Pancreas (tissue), 10 donors: ENCODE data around the gene TPM1. TPM values are rescaled to one million over a fixed set of nuclear protein-coding genes. Genes with fewer than 3 reads are reported as not detected.
"Not testable (repeated sequence)": the region's sequence is repeated elsewhere in the genome, so short reads cannot be mapped to it uniquely, and the experiment has no call there.

Experiments used
- ATAC-seq, 4 donors: fragments of 200-7000 bp; cut with Tn5 transposase; one replicate each; pipeline versions ENCODE4 v1.8.0 to v1.9.1; 2020; ENCODE audit warnings: mild to moderate bottlenecking in 4 of 4, moderate library complexity in 4 of 4
- DNase-seq, 6 donors: peaks; one replicate each; pipeline ENCODE4 v3.0.0-alpha.2; 2020
- FAIRE-seq: peaks from 2 replicates; lab custom pipeline; 2012; peaks lifted over from hg19 to GRCh38; lab: Jason Lieb, UNC
- H3K27ac ChIP-seq, 4 donors: fragments of 200-600 bp; sonication (generic); 1 replicate in 3 of 4; 2 replicates in 1 of 4; pipeline versions ENCODE4 v1.5.0 to v1.8.0; 2020
- H3K27me3 ChIP-seq, 4 donors: fragments of 200-600 bp; one replicate each; pipeline ENCODE4 v1.8.0; 2021
- H3K36me3 ChIP-seq, 3 donors: fragments of 200-600 bp; sonication (generic) in 1 of 3; one replicate each; pipeline versions ENCODE4 v1.5.0 to v1.8.0; 2020 to 2021
- H3K4me1 ChIP-seq, 3 donors: fragments of 200-600 bp; one replicate each; pipeline ENCODE4 v1.8.0; 2021
- H3K4me3 ChIP-seq, 4 donors: fragments of 200-600 bp; sonication (generic) in 2 of 4; one replicate each; pipeline versions ENCODE4 v1.5.0 to v1.8.0; 2020 to 2021
- H3K9me3 ChIP-seq, 4 donors: fragments of 200-600 bp; one replicate each; pipeline ENCODE4 v1.8.0; 2021
- WGBS, 2 donors: extraction: QIAGEN DNeasy Blood & Tissue Kit; methylation state at CpG; one replicate each; pipeline ENCODE4 v1.1.7; 2013; 5-methylcytosine and 5-hydroxymethylcytosine counted together
- intact Hi-C, 3 donors: fragments of 100-400 bp; cut with DNase I; formaldehyde crosslinking; loops; one replicate each; pipeline versions ENCODE4 v1.11.1 to v1.14.2; 2022
- polyA plus RNA-seq, 2 donors: library from polyadenylated mRNA; stranded (reverse); fragments of 200-250 nt; gene quantifications; one replicate each; pipeline ENCODE4 v1.2.3, GENCODE V29; 2013
- total RNA-seq, 6 donors: library from RNA; stranded (reverse); fragmentation: NEBNext Ultra II Directional in 4 of 6; extraction: Animal tissue kit (Norgen Biotek cat#: 25700) in 4 of 6; gene quantifications; one replicate each; pipeline versions ENCODE4 v1.2.1 to v1.2.4, GENCODE V29; 2021 to 2023
- TF ChIP-seq, protein P1 (sequence below), 4 donors: fragments of 200-600 bp; sonication (generic) in 3 of 4; IDR thresholded peaks; one replicate each; pipeline versions ENCODE4 v1.5.0 to v1.8.0; 2021; ENCODE audit warnings: antibody characterized with exemption in 4 of 4
- donor health status: healthy with polysubstance abuse.
- donor health status: DM: no; HTN: no; CAD: no; lungs with moderate emphysema.
- donor health status: DM: no; HTN: no; CAD: no.
- donor health status: control.
- donor health status: control.
- donor health status: Bipolar disorder and iron deficiency.
- donor health status: DM: yes; HTN: yes; CAD: no.
- donor health status: DM: no; HTN: no; CAD: no.
- donor health status: DM: no; HTN: no; CAD: no.
- donor health status: DM: yes; HTN: yes; CAD: no.

The TPM1 gene
- total and polyA plus RNA-seq, 8 donors, result 114 to 482 (median 263) TPM

DNA sequence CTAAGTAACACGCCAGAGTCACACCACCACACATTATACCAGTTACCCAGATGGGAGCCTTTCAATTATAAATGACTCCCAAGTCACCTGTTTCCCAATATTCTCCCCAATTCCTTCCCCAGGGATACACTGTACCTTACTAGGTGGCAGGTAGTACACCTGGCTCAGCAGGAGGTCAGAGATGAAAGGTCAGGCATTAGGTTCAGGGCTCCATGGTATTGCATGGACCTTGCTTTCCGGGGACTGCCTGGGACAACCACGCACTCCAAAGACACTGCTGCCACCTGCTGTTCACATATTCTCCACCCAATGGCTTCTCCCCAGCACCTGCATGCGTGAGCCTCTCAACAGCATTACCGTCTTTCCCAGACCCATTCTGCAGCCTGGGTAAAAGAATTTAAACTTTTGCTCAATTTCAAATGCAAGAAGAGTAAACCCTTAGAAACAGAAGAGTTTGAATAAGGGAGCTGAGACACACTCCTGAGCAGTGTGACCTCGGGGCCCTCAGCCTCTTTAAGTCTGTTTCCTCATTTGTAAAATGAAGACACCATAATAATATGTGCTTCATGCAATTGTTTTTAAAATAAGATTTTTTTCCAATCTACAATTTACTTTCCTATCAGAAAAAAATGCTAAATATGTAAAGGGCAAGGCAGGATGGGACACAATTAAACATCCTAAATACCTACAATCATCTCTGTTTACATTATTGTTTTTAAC lies 51.1 kb downstream of the TPM1 start:
- WGBS, 2 donors, result 26 to 27% methylated on average over 6 of the region's 6 CpGs
- DNase-seq (peak; percentile 67 to 87 (median 78)), ATAC-seq (peak; percentile 96 to 100 (median 100)), FAIRE-seq (no peak)
- Histone ChIP-seq H3K4me3 (no peak overlapping the region), H3K9me3 (no peaks in the 10 kb centered on the region), H3K4me1 (peaks cover 0 to 3% (median 0%) of the 10 kb centered on the region in 3 donors), H3K27me3 (no peaks in the 10 kb centered on the region), H3K27ac (no peak overlapping the region), H3K36me3 (no peaks in the 10 kb centered on the region)
- intact Hi-C loops, result loop anchor here in 2 of 3 donors (5.0 to 10.0 kb wide), 2 partner anchors 309 to 311 kb away; no protein-coding TSS in a partner anchor
- TF ChIP-seq, protein P1, sequence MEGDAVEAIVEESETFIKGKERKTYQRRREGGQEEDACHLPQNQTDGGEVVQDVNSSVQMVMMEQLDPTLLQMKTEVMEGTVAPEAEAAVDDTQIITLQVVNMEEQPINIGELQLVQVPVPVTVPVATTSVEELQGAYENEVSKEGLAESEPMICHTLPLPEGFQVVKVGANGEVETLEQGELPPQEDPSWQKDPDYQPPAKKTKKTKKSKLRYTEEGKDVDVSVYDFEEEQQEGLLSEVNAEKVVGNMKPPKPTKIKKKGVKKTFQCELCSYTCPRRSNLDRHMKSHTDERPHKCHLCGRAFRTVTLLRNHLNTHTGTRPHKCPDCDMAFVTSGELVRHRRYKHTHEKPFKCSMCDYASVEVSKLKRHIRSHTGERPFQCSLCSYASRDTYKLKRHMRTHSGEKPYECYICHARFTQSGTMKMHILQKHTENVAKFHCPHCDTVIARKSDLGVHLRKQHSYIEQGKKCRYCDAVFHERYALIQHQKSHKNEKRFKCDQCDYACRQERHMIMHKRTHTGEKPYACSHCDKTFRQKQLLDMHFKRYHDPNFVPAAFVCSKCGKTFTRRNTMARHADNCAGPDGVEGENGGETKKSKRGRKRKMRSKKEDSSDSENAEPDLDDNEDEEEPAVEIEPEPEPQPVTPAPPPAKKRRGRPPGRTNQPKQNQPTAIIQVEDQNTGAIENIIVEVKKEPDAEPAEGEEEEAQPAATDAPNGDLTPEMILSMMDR (IDR thresholded peaks at IDR 0.05), result peak; percentile 60 to 81 (median 78)

DNA sequence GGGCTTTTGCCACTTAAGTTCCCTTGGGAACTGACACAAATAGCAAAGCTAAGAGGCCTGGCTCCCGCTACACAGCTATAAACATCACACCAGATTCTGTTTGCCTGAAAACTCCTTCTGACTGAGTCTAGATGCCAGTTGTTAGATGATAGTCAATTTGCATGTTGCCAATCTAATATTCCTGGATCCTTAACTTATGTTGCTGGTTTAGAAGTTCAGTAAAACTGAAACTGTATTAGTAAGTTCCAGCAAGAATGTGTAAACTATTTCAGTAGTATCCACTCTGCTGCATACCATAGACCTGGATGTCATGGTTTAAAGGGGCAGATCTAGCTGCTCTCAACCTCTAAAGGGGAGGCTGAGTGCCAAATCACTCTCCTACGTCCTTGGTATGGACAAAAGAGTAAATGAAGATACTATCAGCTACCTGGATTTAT lies 52.0 kb downstream of the TPM1 start:
- H3K9me3 ChIP-seq, result no peaks in the 10 kb centered on the region
- TF ChIP-seq, protein P1 (IDR thresholded peaks at IDR 0.05), result no peak
- H3K27me3 ChIP-seq, result no peaks in the 10 kb centered on the region
- no peak for DNase-seq
- no peak overlapping the region for H3K4me3 ChIP-seq
- H3K36me3 ChIP-seq, result no peaks in the 10 kb centered on the region
- FAIRE-seq, result no peak
- H3K4me1 ChIP-seq, result no peaks in the 10 kb centered on the region
- ATAC-seq, result no peak
- H3K27ac ChIP-seq, result no peak overlapping the region
- intact Hi-C loops, result loop anchor here in 2 of 3 donors (5.0 to 10.0 kb wide), 2 partner anchors 310 to 312 kb away; no protein-coding TSS in a partner anchor
- 75 to 79% methylated on average over 2 of the region's 2 CpGs for WGBS, 2 donors

DNA sequence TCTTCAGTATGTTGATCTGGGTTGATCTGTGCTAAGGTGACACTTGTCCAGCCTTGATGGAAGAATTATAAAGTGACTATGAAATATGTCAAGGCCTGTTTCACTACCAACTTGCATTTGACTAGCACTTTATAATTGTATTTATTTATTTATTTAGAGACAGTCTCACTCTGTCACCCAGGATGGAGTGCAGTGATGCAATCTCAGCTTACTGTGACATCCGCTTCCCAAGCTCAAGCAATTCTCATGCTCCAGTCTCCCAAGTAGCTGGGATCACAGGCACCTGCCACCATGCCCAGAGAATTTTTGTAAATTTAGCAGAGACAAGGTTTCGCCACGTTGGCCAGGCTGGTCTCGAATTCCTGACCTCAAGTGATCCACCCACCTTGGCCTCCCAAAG lies 53.6 kb downstream of the TPM1 start:
- intact Hi-C loops, result loop anchor here in 1 of 3 donors (10.0 kb wide), 1 partner anchor 311 kb away; no protein-coding TSS in a partner anchor
- TF ChIP-seq, protein P1 (IDR thresholded peaks at IDR 0.05), result no peak
- Histone ChIP-seq H3K4me3 (no peak overlapping the region), H3K27ac (no peak overlapping the region), H3K4me1 (no peaks in the 10 kb centered on the region), H3K36me3 (no peaks in the 10 kb centered on the region), H3K9me3 (no peaks in the 10 kb centered on the region), H3K27me3 (no peaks in the 10 kb centered on the region)
- 94 to 95% methylated on average over 4 of the region's 4 CpGs for WGBS, 2 donors
- ATAC-seq, result no peak
- FAIRE-seq, result no peak
- DNase-seq, result no peak

- not testable (repeated sequence) for H3K9me3 ChIP-seq, ATAC-seq, H3K4me1 ChIP-seq, H3K36me3 ChIP-seq, H3K27me3 ChIP-seq, H3K27ac ChIP-seq, FAIRE-seq, H3K4me3 ChIP-seq, DNase-seq
- intact Hi-C loops, result loop anchor here in 1 of 3 donors (10.0 kb wide), 1 partner anchor 314 kb away; no protein-coding TSS in a partner anchor
- WGBS, 2 donors, result 84 to 92% methylated on average over 21 to 30 of the region's 33 CpGs
Measured at GRCh38 chr15:63098901-63099300, 56.4 kb downstream of the TPM1 start.

GRCh38 chr15:63099581-63099980 lies 57.0 kb downstream of the TPM1 start:
- not testable (repeated sequence) for H3K36me3 ChIP-seq, H3K27ac ChIP-seq, H3K27me3 ChIP-seq, H3K9me3 ChIP-seq, ATAC-seq, H3K4me3 ChIP-seq, H3K4me1 ChIP-seq, FAIRE-seq, DNase-seq
- intact Hi-C loops, result loop anchor here in 1 of 3 donors (10.0 kb wide), 1 partner anchor 315 kb away; no protein-coding TSS in a partner anchor
- 60 to 64% methylated on average over 2 to 5 of the region's 5 CpGs for WGBS, 2 donors

DNA sequence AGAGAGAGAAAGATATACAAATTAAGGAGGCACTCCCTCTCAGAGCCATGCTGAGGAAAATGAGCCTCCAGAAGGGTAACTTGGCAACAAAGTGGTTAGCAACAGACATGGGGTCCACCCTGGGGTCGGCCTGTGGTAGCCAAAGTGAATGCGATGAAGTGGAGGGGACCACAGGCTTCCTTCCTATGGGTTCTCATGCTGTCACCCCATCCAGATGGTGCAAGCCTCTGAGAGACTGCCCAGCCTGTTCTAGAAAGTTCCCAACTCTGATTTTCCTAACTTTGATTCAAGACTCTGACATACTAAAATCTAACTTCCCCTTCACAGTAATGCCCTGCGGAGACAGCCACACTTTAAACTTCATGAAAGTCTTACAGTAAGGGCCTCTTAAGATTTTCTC lies 60.9 kb downstream of the TPM1 start:
- 74 to 79% methylated on average over 3 of the region's 3 CpGs for WGBS, 2 donors
- Histone ChIP-seq H3K4me1 (peaks cover 0 to 2% (median 0%) of the 10 kb centered on the region in 3 donors), H3K27me3 (no peaks in the 10 kb centered on the region), H3K27ac (no peak overlapping the region), H3K4me3 (no peak overlapping the region), H3K9me3 (no peaks in the 10 kb centered on the region), H3K36me3 (no peaks in the 10 kb centered on the region)
- FAIRE-seq (no peak), DNase-seq (no peak), ATAC-seq (no peak)
- intact Hi-C loops, result no loop called here
- TF ChIP-seq, protein P1 (IDR thresholded peaks at IDR 0.05), result no peak
